ENCODE results near the gene MRTFB.

DNA sequence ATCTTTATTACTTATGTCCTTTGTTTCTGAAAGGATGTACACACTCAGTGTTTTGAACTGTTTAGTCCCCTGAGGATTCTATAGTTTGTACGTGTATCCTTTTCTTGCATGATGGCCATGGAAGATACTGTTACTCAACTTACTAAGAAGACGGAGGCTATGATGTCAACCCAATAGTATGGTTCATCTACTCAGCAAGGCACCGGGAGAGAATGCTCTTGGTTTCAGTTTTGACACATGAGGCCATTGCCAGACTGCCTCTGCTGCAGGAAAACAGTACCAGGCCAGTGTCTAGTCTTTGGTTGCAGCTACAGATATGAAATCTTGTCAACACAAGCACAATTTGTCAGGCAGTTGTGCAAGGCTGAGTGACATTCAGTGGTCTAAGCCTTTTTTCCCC is 134.5 kb downstream of the MRTFB start:
- TF ChIP-seq, protein P1, sequence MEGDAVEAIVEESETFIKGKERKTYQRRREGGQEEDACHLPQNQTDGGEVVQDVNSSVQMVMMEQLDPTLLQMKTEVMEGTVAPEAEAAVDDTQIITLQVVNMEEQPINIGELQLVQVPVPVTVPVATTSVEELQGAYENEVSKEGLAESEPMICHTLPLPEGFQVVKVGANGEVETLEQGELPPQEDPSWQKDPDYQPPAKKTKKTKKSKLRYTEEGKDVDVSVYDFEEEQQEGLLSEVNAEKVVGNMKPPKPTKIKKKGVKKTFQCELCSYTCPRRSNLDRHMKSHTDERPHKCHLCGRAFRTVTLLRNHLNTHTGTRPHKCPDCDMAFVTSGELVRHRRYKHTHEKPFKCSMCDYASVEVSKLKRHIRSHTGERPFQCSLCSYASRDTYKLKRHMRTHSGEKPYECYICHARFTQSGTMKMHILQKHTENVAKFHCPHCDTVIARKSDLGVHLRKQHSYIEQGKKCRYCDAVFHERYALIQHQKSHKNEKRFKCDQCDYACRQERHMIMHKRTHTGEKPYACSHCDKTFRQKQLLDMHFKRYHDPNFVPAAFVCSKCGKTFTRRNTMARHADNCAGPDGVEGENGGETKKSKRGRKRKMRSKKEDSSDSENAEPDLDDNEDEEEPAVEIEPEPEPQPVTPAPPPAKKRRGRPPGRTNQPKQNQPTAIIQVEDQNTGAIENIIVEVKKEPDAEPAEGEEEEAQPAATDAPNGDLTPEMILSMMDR (IDR thresholded peaks at IDR 0.05; ENCODE audit: low read length), result no peak
- no peak for TF ChIP-seq EZH2 (optimal IDR thresholded peaks at IDR 0.05; ENCODE audit: low read depth, low read length)
